ENCODE measurements around the gene POLR3A.

Gene POLR3A

GRCh38 chr10:77955136-77955535, 74.2 kb downstream of the POLR3A start:
- no peak for DNase-seq (ENCODE audit: low read depth)
- no peak overlapping the region for H3K4me3 ChIP-seq (ENCODE audit: low read depth, low read length)
- TF ChIP-seq, protein P1, sequence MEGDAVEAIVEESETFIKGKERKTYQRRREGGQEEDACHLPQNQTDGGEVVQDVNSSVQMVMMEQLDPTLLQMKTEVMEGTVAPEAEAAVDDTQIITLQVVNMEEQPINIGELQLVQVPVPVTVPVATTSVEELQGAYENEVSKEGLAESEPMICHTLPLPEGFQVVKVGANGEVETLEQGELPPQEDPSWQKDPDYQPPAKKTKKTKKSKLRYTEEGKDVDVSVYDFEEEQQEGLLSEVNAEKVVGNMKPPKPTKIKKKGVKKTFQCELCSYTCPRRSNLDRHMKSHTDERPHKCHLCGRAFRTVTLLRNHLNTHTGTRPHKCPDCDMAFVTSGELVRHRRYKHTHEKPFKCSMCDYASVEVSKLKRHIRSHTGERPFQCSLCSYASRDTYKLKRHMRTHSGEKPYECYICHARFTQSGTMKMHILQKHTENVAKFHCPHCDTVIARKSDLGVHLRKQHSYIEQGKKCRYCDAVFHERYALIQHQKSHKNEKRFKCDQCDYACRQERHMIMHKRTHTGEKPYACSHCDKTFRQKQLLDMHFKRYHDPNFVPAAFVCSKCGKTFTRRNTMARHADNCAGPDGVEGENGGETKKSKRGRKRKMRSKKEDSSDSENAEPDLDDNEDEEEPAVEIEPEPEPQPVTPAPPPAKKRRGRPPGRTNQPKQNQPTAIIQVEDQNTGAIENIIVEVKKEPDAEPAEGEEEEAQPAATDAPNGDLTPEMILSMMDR (IDR thresholded peaks at IDR 0.05; ENCODE audit: control insufficient read depth, extremely low read depth, insufficient read depth) = no peak

- DNase-seq (ENCODE audit: low read depth) = no peak
- no peak overlapping the region for H3K4me3 ChIP-seq (ENCODE audit: low read depth, low read length)
- TF ChIP-seq, protein P1 (IDR thresholded peaks at IDR 0.05; ENCODE audit: control insufficient read depth, extremely low read depth, insufficient read depth) = no peak
Observed at GRCh38 chr10:77949167-77949566, 80.1 kb downstream of the POLR3A start.

DNA sequence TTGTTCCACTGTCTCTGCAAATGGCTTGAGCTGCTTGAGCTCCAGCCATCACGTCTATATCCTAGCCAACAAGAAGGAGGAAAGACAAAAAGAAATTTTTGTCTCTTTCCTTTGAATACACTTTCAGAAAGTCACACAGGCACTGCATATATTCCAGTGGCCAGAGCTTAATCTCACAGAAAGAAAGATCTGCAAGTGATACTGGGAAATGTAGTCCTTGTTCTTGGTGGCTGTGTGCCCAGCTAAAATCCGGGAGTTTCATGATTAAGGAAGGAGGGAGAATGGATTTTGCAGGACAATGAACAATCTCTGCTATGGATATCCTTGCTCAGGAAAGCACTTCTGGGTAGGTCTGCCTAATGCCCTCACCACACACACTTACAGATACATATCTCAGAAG, 83.2 kb downstream of the POLR3A start:
- TF ChIP-seq, protein P1 (IDR thresholded peaks at IDR 0.05; ENCODE audit: control insufficient read depth, extremely low read depth, insufficient read depth) = no peak
- no peak for DNase-seq (ENCODE audit: low read depth)
- no peak overlapping the region for H3K4me3 ChIP-seq (ENCODE audit: low read depth, low read length)

GRCh38 chr10:77944519-77944918, 84.8 kb downstream of the POLR3A start:
- H3K4me3 ChIP-seq (ENCODE audit: low read depth, low read length) = no peak overlapping the region
- TF ChIP-seq, protein P1 (IDR thresholded peaks at IDR 0.05; ENCODE audit: control insufficient read depth, extremely low read depth, insufficient read depth) = no peak
- no peak for DNase-seq (ENCODE audit: low read depth)

DNA sequence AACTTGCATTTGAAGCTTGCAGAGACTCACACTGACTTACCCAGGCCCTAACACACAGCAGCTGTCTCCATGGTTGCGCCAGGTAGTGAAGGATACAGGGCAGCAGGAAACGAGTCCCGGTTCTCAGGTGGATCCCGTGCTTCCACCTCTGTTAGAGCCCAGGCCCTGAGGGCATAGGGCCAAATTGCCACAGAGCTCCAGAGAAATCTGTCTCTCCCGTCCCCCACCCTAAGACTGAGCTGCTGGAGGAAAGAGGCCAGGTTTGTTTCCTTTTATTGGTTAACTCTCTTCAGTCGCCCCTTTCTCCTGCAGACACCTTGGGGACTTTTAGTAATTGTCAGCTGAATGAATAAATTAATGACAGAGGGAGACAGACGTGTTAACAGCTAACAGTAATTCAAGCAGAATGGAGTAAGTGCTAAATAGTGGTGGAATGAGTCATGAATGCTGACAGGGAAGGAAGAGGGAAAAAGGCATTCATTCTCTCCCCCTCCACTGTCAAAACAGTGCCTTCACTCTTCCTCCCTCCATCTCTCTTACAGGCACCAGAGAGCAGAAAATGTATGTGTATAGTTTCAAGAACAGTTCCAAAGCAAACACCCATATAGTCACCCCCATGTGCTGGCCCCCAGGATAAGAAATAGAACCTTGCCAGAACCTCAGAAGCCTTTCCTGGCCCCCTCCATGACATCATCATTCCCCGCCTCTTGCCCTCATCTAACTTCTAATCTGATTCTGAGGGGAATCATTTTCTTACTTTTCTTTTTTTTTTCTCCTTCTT, 86.0 kb downstream of the POLR3A start:
- no peak for DNase-seq (ENCODE audit: low read depth)
- TF ChIP-seq, protein P1 (IDR thresholded peaks at IDR 0.05; ENCODE audit: control insufficient read depth, extremely low read depth, insufficient read depth) = no peak
- H3K4me3 ChIP-seq (ENCODE audit: low read depth, low read length) = no peak overlapping the region

DNA sequence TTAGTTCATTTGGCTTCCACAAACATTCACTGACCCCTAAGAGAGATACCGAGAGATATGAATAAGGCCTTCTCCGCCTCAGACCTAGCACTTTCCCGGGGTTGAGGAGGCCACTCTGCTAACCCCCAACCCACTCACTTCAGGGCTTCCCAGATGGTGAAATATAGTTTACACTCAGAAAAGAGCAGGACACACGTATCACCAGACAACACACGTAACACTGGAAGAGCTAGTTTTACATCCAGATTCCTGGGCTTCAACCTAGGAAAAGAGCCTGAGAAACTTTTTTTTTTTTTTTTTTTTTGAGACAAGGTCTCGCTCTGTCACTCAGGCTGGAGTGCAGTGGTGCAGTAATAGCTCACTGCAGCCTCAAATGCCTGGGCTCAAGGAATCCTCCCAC, 87.5 kb downstream of the POLR3A start:
- TF ChIP-seq, protein P1 (IDR thresholded peaks at IDR 0.05; ENCODE audit: control insufficient read depth, extremely low read depth, insufficient read depth) = no peak
- DNase-seq (ENCODE audit: low read depth) = no peak
- H3K4me3 ChIP-seq (ENCODE audit: low read depth, low read length) = no peak overlapping the region

- no peak for DNase-seq (ENCODE audit: low read depth)
- no peak overlapping the region for H3K4me3 ChIP-seq (ENCODE audit: low read depth, low read length)
- TF ChIP-seq, protein P1 (IDR thresholded peaks at IDR 0.05; ENCODE audit: control insufficient read depth, extremely low read depth, insufficient read depth) = no peak
Observed at GRCh38 chr10:77940627-77941026, 88.7 kb downstream of the POLR3A start.
